Activated naive CD8-positive, alpha-beta T cell treated with anti-CD3 and anti-CD28 coated beads, Interleukin-2, amount 50 U/mL, for 24 hours (primary cell): Measurements from ENCODE around the gene ASTN2.

Experiments used
- ATAC-seq: fragments of 150-1000 bp; cut with Tn5 transposase; one replicate; pipeline ENCODE4 v1.10.0; 2021
- DNase-seq: peaks from one replicate; pipeline ENCODE4 v3.0.0; 2021
- H3K27ac Mint-ChIP-seq: one replicate; pipeline ENCODE4 v1.8.0; 2021; ENCODE audit warnings: mild to moderate bottlenecking, mixed read lengths
- H3K27me3 Mint-ChIP-seq: one replicate; pipeline ENCODE4 v1.8.0; 2021; ENCODE audit warnings: mixed read lengths
- H3K36me3 Mint-ChIP-seq: one replicate; pipeline ENCODE4 v1.8.0; 2021; ENCODE audit warnings: low read depth, mixed read lengths
- H3K4me1 Mint-ChIP-seq: one replicate; pipeline ENCODE4 v1.8.0; 2021; ENCODE audit warnings: mixed read lengths
- H3K4me3 Mint-ChIP-seq: one replicate; pipeline ENCODE4 v1.8.0; 2021; ENCODE audit warnings: mild to moderate bottlenecking, moderate library complexity, mixed read lengths
- H3K9me3 Mint-ChIP-seq: one replicate; pipeline ENCODE4 v1.8.0; 2021; ENCODE audit warnings: mixed read lengths

The ASTN2 gene

DNA sequence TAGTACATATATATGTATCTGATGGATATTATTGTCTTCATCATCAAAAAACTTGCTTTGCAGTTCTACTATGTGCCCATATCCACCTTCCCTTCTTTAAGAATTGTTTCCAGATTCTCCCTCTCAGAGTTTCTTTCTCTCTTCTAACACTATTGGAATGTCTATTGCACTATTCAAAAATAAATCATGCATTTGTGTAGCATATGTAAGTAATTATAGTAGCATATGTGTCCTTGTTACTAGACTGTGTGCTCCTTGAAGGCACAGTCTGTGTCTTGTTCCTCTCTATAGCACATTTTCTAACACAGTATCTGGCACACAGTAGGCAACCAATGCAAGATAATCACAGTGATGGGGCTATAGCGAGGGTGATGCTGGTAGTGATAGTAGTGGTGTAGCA, 771.2 kb downstream of the ASTN2 start:
- Mint-ChIP-seq H3K27ac (no peak overlapping the region), H3K4me3 (no peak overlapping the region), H3K9me3 (no peaks in the 10 kb centered on the region), H3K36me3 (no peaks in the 10 kb centered on the region), H3K27me3 (no peaks in the 10 kb centered on the region), H3K4me1 (no peaks in the 10 kb centered on the region)
- ATAC-seq = no peak
- no peak for DNase-seq

DNA sequence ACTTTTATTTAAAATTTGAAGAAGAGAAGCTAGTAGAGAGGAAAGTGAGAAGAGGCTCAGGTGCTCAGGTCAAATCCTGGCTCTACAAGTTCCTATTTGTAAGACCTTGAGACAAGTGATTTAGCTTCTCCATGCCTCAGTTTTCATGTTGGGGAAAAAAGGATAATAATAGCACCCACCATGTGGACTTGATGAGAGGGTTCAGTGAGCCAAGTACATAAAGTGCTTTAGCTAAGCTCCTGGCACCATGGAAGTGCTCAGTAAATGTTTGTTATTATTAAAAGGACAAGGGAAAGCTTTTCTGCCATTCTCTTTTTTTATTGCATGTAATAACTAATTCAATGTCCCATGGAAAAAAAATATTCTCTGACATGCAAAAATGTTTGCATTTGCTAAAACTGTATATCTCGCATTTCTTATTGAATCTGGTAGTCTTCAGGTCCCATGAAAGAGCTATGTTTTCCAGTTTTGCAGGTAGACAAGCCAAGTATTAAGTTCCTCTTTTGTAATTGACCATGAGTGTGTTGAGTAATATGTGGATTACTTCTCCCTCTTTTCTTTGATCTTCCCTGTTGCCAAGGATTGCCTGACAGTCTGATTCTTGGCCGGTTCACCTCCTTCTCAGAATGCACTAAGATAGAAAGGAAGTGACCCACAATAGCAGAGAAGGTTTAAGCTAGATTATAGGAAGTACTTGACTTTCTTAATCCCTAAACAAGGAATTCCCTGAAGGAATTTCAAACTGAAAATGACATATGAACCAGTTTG, 773.4 kb downstream of the ASTN2 start:
- Mint-ChIP-seq H3K27ac (no peak overlapping the region), H3K4me1 (no peaks in the 10 kb centered on the region), H3K4me3 (no peak overlapping the region), H3K9me3 (no peaks in the 10 kb centered on the region), H3K27me3 (no peaks in the 10 kb centered on the region), H3K36me3 (peaks cover 5% of the 10 kb centered on the region)
- no peak for ATAC-seq
- no peak for DNase-seq

DNA sequence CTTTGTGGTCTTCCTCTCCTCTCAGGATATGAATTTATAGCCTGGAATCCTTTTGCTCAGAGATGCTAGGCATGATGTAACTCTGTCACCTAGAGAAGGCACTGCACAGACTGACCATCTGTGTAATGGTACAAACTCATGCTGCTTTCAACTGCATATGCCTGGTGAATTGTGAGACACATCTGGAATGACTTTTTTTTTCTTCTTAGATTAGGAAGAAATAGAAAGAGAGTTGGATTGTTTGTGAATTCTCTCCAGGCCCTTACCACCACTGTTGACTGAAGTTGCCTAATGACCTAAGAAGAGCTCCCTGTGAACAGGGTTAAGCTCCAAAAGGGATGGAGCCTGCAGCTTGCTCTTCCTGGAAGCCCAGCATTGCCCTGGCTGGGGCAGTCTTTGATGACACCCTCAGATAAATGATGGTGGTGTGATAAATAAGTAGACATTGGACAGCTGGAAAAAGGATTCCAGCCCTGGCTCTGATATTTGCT, 775.6 kb downstream of the ASTN2 start:
- H3K36me3 Mint-ChIP-seq = peaks cover 8% of the 10 kb centered on the region
- ATAC-seq = no peak
- no peak overlapping the region for H3K4me3 Mint-ChIP-seq
- no peak overlapping the region for H3K27ac Mint-ChIP-seq
- DNase-seq = no peak
- H3K9me3 Mint-ChIP-seq = no peaks in the 10 kb centered on the region
- H3K4me1 Mint-ChIP-seq = no peaks in the 10 kb centered on the region
- H3K27me3 Mint-ChIP-seq = no peaks in the 10 kb centered on the region

DNA sequence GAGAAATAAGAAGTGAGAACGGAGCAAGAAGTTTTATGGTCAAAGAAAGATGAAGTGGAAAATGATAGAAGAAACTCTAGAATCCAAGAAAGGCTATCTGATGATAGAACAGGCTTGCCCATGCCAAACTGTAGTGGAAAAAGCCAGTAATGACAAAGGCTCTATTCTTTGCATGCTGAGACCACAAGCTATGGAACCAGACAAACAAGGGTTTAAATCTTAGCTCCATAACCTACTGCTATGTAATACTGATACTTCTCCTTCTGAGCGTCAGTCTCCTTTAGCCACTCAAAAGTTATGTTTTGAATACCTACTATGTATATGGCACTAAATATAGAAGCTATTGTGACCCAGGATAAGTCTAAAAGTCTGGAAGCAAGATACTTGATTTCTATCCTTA, 778.9 kb downstream of the ASTN2 start:
- peaks cover 6% of the 10 kb centered on the region for H3K4me1 Mint-ChIP-seq
- no peak overlapping the region for H3K27ac Mint-ChIP-seq
- DNase-seq = no peak
- no peaks in the 10 kb centered on the region for H3K27me3 Mint-ChIP-seq
- H3K9me3 Mint-ChIP-seq = no peaks in the 10 kb centered on the region
- peaks cover 13% of the 10 kb centered on the region for H3K36me3 Mint-ChIP-seq
- H3K4me3 Mint-ChIP-seq = no peak overlapping the region
- no peak for ATAC-seq

DNA sequence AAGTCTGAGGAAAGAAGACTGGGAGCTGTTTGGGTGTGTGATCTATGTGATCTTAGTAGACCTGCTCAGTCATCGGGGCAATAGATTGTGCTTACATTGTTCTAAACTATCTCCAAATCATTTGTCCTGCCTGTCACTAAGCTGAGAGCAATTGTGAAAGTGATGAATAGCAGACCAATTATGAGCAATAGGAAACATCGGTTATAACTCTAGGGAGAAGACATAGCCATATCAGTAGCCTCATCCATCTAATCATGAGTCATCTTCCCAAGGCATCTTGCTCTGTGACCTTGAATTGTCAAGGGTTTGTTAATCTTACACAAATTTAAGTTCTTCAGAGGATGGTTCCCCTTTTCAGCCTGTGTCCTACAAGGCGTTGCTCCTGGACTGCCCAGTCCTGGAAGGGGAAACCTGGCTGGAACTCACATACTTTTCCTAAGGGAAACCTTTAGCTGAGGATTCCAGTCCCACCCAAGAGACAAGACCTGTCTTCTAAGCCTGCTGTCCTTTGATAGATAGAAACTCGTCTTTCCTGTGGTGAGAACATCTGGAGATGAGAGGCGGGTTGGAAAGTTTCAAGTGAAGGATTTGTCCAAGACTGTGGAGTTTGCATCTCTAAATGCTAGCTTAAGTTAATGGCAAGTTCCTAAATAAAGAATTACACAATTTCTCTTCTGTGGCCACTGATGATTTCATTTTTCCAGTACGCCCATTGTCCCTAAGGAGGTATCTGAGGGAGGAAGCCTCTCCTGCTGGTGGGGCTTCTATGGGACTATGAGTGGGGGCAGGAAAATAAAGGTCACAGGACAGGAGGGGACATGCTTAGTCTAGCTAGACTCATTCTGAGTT, 781.6 kb downstream of the ASTN2 start:
- ATAC-seq = peak; percentile 65
- no peak overlapping the region for H3K27ac Mint-ChIP-seq
- peaks cover 6% of the 10 kb centered on the region for H3K4me1 Mint-ChIP-seq
- DNase-seq = no peak
- no peaks in the 10 kb centered on the region for H3K27me3 Mint-ChIP-seq
- H3K4me3 Mint-ChIP-seq = no peak overlapping the region
- H3K9me3 Mint-ChIP-seq = no peaks in the 10 kb centered on the region
- peaks cover 13% of the 10 kb centered on the region for H3K36me3 Mint-ChIP-seq

DNA sequence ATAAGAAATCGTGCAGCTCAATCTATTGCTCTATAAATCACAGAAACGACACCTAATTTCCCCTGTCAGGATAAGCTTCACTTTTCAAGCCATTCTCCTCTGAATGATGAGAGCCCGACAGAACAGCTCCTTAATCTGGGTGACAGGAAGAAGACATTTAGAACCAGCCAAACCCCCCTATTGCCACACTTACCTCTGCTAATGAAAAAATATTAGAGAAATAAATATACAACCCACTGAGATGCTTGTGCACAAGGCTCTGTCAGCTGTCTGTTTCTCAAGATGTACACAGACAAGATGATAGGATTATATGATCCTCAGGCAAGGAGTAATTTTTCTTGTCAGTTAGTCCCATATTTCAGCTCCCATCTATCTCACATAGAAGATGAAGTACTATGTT, 785.2 kb downstream of the ASTN2 start:
- Mint-ChIP-seq H3K27ac (no peak overlapping the region), H3K9me3 (no peaks in the 10 kb centered on the region), H3K4me1 (peaks cover 6% of the 10 kb centered on the region), H3K27me3 (no peaks in the 10 kb centered on the region), H3K36me3 (peaks cover 7% of the 10 kb centered on the region), H3K4me3 (no peak overlapping the region)
- DNase-seq (no peak), ATAC-seq (no peak)

DNA sequence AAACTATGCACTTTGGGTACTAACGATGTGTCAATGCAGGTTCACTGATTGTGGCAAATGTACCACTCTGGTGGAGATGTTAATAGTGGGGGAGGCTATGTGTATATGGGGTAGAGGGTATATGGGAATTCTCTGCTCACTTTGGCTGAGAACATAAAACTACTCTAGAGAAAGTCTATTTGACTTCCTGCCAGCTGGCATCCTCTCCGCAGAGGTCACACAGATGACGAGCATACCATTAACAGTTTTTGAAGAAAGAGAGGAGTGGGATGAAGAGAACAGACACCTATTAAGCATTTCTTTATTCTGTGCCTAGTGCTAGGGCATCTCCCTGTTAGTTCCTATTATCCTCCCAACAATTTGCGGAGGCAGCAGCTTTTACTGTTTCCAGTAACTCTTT, 786.1 kb downstream of the ASTN2 start:
- H3K4me3 Mint-ChIP-seq = no peak overlapping the region
- no peaks in the 10 kb centered on the region for H3K9me3 Mint-ChIP-seq
- ATAC-seq (no peak), DNase-seq (no peak)
- H3K27ac Mint-ChIP-seq = no peak overlapping the region
- H3K4me1 Mint-ChIP-seq = peaks cover 5% of the 10 kb centered on the region
- no peaks in the 10 kb centered on the region for H3K27me3 Mint-ChIP-seq
- peaks cover 4% of the 10 kb centered on the region for H3K36me3 Mint-ChIP-seq

DNA sequence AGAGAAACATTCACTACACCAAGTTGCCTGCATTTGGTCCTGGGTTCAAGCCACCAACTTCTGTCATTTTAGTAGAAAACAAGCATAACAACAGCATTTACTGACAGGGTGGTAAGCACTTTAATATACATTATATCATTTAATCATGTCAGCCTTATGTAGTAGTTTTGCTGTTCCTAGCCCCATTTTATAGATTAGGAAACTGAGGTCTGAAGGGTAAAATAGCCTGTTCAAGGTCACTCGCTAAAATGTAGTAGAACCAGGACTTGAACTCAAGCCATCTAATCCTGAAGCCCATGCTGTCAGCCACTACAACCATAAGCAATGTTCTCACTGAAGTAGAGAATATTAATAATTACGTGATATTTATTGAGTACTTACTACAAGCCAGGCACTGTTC, 787.4 kb downstream of the ASTN2 start:
- Mint-ChIP-seq H3K4me1 (no peaks in the 10 kb centered on the region), H3K36me3 (peaks cover 2% of the 10 kb centered on the region), H3K27ac (no peak overlapping the region), H3K4me3 (no peak overlapping the region), H3K27me3 (no peaks in the 10 kb centered on the region), H3K9me3 (no peaks in the 10 kb centered on the region)
- ATAC-seq = no peak
- no peak for DNase-seq

DNA sequence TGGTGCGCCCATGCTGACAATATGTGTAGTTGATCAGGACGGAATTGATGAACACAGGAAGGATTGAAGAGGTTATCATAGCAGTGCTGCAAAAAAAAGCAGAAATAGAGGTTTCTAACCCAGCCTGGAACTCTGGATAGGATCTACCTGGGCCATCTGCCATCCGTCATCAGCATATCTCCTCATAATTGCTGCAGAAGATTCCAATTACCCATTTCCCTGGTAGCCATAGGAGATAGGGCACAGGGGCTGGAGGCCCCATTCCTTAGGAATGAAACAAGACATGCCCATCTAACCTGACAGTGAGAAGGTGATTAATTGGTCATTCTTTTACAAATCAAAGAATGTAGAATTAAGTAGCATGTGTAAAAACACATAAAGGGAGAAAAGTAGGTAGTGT, 788.1 kb downstream of the ASTN2 start:
- Mint-ChIP-seq H3K27ac (no peak overlapping the region), H3K27me3 (no peaks in the 10 kb centered on the region), H3K36me3 (peaks cover 2% of the 10 kb centered on the region), H3K4me1 (no peaks in the 10 kb centered on the region), H3K9me3 (no peaks in the 10 kb centered on the region), H3K4me3 (no peak overlapping the region)
- no peak for ATAC-seq
- DNase-seq = no peak

DNA sequence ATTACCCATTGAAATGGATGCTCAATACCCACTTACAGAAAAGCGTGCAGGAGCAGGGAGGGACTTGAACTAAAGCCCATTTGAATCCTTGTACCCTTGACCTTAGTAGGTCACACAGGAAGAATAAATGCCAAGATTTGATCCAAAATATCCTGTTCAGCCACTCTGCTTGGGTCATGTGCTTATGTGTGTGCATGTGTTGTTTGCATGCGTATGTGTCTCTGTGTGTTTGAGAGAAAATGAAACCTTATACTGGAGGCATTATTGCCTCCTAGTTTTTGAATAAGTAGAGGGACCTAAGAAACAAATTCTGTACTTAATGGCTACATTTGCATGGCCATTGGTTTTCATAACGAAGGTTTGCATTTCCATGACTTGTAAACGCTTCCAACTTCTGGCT, 791.1 kb downstream of the ASTN2 start:
- no peak for DNase-seq
- H3K4me1 Mint-ChIP-seq = no peaks in the 10 kb centered on the region
- H3K9me3 Mint-ChIP-seq = no peaks in the 10 kb centered on the region
- no peak for ATAC-seq
- H3K4me3 Mint-ChIP-seq = no peak overlapping the region
- H3K27me3 Mint-ChIP-seq = no peaks in the 10 kb centered on the region
- peaks cover 4% of the 10 kb centered on the region for H3K36me3 Mint-ChIP-seq
- H3K27ac Mint-ChIP-seq = no peak overlapping the region

DNA sequence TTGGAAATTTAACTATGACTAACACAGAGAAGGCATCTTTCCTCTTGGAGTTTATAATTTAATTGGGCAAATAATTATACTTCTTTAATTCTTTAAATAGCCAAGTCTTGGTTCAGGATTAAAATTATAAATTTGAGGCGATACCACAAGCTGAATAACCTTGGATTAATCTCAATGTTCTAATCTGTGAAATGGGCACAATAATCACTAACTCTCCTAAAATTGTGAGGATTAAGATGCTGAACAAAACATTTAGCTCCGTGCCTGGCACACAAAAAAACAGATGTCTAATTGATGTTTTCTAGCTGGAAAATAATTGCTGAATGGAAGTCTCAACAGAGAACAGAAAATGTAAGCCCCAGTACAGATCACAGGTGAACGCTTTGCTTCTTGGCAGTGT, 797.5 kb downstream of the ASTN2 start:
- DNase-seq (no peak), ATAC-seq (no peak)
- Mint-ChIP-seq H3K36me3 (peaks cover 30% of the 10 kb centered on the region), H3K4me1 (no peaks in the 10 kb centered on the region), H3K9me3 (peaks cover 4% of the 10 kb centered on the region), H3K4me3 (no peak overlapping the region), H3K27me3 (no peaks in the 10 kb centered on the region), H3K27ac (no peak overlapping the region)

DNA sequence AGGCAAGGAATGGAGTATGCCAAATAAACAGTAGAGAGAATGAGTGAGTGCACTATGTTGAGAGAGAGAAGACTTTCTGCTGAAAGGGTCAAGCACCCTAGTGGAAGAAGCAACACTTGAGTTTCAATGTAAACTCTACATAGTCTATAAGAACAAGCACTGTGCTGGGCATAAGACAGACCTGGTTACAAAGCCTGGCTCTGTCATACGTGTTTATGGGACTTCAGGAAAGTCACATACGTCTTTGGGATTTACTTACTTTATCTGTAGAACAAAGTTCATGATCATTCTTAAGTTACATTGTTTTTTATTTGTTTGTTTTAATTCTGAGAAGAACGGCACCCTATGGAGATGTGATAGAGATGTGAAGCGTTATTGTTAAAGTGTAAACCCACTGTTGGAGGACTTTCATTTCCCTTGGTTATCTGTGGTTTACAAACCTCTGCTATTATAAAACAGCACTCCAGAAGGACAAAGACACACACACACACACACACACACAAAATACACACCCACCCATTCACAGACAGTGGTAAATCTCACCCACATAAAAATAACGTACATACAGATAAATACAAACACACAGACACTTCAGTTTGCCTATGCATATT, 798.4 kb downstream of the ASTN2 start:
- DNase-seq (no peak), ATAC-seq (no peak)
- Mint-ChIP-seq H3K4me1 (no peaks in the 10 kb centered on the region), H3K9me3 (peaks cover 7% of the 10 kb centered on the region), H3K27me3 (no peaks in the 10 kb centered on the region), H3K4me3 (no peak overlapping the region), H3K36me3 (peaks cover 32% of the 10 kb centered on the region), H3K27ac (no peak overlapping the region)

DNA sequence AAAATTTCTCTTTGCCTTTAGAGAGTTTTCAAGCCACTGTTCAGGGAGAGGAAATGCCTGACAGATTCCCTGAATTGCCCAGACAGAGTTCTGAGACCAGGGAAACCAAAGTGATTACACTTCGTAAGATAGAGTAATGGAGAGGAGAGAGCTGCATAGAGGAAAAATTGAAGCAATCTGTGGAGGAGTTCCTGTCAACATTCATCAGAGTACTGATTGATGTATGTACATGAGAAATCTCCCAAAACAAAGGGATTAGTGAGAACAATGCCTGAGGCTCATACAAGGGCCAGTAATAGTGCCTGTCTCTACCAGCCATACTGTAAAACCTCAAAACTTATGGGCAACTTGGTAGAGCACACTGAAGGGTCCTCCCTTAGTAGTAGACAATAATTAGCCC, 806.8 kb downstream of the ASTN2 start:
- no peaks in the 10 kb centered on the region for H3K27me3 Mint-ChIP-seq
- peaks cover 7% of the 10 kb centered on the region for H3K9me3 Mint-ChIP-seq
- ATAC-seq (no peak), DNase-seq (no peak)
- peaks cover 13% of the 10 kb centered on the region for H3K36me3 Mint-ChIP-seq
- H3K27ac Mint-ChIP-seq = no peak overlapping the region
- H3K4me1 Mint-ChIP-seq = no peaks in the 10 kb centered on the region
- no peak overlapping the region for H3K4me3 Mint-ChIP-seq

DNA sequence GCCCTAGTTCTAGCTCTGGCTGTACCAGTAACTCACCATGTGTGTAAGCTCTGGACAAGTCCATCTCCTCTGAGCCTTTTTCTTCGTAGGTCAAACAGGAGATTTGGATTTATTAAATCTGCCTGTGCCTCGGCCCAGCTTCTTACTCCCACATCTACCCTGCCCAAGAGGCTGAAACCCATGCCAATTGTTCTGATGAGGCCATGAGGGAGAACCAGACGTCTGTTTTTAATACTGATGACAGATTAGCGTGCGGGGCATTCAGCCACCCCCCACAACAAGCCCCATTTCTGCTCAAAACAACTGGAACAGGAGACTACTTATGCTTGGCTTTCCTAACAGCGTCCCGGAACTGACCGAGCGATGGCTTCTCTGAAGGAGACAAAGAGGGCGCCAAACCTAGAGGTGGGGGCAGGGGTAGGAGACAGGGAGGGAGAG, 808.9 kb downstream of the ASTN2 start:
- Mint-ChIP-seq H3K4me3 (no peak overlapping the region), H3K27me3 (no peaks in the 10 kb centered on the region), H3K9me3 (no peaks in the 10 kb centered on the region), H3K36me3 (peaks cover 5% of the 10 kb centered on the region), H3K4me1 (no peaks in the 10 kb centered on the region), H3K27ac (no peak overlapping the region)
- ATAC-seq (no peak), DNase-seq (no peak)

DNA sequence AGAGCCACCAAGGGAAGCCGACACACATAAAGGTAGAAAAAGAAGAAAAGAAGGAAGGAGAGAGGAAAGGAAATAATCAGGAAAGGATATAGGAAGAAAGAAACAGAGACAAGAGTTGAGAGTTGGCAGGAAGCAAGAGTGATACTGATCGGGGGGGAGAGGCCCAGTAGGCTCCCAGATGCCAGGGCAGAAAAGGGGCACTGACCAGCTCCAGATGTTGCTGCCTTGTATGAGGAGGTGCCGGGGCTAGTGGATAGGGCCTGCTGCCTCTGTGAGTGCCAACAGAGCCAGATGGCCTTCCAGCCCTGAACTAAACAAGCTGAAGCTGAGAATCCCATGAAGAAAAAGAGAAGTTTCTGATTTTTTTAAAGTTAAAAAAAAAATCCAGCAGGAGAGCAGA, 809.8 kb downstream of the ASTN2 start:
- no peak overlapping the region for H3K4me3 Mint-ChIP-seq
- ATAC-seq (no peak), DNase-seq (no peak)
- H3K27me3 Mint-ChIP-seq = no peaks in the 10 kb centered on the region
- H3K9me3 Mint-ChIP-seq = no peaks in the 10 kb centered on the region
- H3K27ac Mint-ChIP-seq = no peak overlapping the region
- peaks cover 5% of the 10 kb centered on the region for H3K36me3 Mint-ChIP-seq
- no peaks in the 10 kb centered on the region for H3K4me1 Mint-ChIP-seq
